ENCODE data around the gene CREBRF.
"Not testable (repeated sequence)": the region's sequence is repeated elsewhere in the genome, so short reads cannot be mapped to it uniquely, and the experiment has no call there.

Gene CREBRF

DNA sequence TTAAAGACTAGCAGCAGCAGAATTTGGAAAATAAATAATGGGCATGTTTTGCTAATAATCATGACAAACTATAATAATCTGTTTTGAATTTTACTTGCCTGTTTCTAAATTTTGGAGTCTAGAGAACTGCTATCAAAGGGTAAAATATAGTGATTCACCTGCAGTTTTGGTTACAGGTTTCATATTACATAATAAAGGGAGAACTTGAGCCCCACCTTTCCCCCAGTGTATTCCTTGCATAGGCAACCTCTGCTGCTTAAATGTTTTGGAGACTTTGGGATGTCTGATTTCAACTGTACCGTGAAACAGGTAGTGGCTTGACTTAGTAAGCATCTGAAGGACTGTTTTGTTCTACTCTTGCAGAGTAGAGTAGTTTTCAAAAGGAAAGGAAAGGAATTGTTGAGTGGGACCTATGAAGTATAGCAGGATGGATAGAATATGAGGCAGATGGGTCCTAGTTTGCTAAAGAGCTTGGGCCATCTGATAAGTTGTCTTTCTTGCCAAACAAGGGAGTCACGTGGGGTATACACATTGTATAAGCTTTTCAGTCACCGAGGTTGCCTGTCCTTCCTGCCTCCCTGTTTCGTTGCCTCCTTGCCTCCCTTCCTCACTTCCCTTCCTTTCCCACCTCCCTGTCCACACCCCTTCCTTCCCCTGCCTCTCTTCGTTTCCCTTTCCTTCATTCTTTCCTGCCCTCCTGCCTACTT is 19.1 kb downstream of the CREBRF start:
- H3K9me3 ChIP-seq = no peaks in the 10 kb centered on the region
- no peaks in the 10 kb centered on the region for H3K27me3 ChIP-seq
- no peaks in the 10 kb centered on the region for H3K36me3 ChIP-seq
- no peak overlapping the region for H3K27ac ChIP-seq
- TF ChIP-seq CTCF (IDR thresholded peaks at IDR 0.05) = no peak
- no peak overlapping the region for H3K4me3 ChIP-seq (ENCODE audit: low read depth in 1 of 2, low read length in 1 of 2)
- peaks cover 0 to under 1% of the 10 kb centered on the region in 2 experiments for H3K4me1 ChIP-seq (ENCODE audit: control insufficient read depth in 1 of 2, insufficient read depth in 1 of 2, low read depth in 1 of 2, low read length in 1 of 2)

GRCh38 chr5:173075970-173076369 is 19.8 kb downstream of the CREBRF start:
- no peak overlapping the region for H3K4me3 ChIP-seq (ENCODE audit: low read depth in 1 of 2, low read length in 1 of 2)
- no peaks in the 10 kb centered on the region for H3K4me1 ChIP-seq (ENCODE audit: control insufficient read depth in 1 of 2, insufficient read depth in 1 of 2, low read depth in 1 of 2, low read length in 1 of 2)
- H3K9me3 ChIP-seq = no peaks in the 10 kb centered on the region
- no peak overlapping the region for H3K27ac ChIP-seq
- peaks cover 4% of the 10 kb centered on the region for H3K36me3 ChIP-seq
- no peaks in the 10 kb centered on the region for H3K27me3 ChIP-seq
- TF ChIP-seq CTCF (IDR thresholded peaks at IDR 0.05) = no peak

DNA sequence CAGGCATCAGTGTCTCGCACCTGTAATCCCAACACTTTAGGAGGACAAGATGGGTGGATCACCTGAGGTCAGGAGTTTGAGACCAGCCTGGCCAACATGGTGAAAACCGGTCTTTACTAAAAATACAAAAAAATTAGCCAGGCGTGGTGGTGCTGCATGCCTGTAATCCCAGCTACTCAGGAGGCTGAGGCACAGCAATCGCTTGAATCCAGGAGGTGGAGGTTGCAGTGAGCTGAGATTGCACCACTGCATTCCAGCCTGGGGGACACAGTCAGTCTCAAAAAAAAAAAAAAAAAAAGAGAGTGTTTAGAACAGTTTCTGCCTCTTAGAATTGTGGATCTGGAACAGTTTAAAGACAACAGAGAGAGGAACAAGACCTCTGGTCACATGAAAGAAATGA is 20.3 kb downstream of the CREBRF start:
- H3K36me3 ChIP-seq, H3K27ac ChIP-seq: not testable (repeated sequence)

GRCh38 chr5:173078878-173079277 is 22.7 kb downstream of the CREBRF start:
- Histone ChIP-seq H3K4me1 (ENCODE audit: control insufficient read depth in 1 of 2, insufficient read depth in 1 of 2, low read depth in 1 of 2, low read length in 1 of 2) (no peaks in the 10 kb centered on the region), H3K4me3 (ENCODE audit: low read depth in 1 of 2, low read length in 1 of 2) (no peak overlapping the region), H3K36me3 (peaks cover 19% of the 10 kb centered on the region), H3K27me3 (no peaks in the 10 kb centered on the region), H3K9me3 (no peaks in the 10 kb centered on the region), H3K27ac (no peak overlapping the region)
- TF ChIP-seq CTCF (IDR thresholded peaks at IDR 0.05) = no peak

More for the DNA sequence above, 20.3 kb downstream of the CREBRF start:
- H3K4me1 ChIP-seq (ENCODE audit: control insufficient read depth in 1 of 2, insufficient read depth in 1 of 2, low read depth in 1 of 2, low read length in 1 of 2); H3K4me3 ChIP-seq (ENCODE audit: low read depth in 1 of 2, low read length in 1 of 2); H3K9me3 ChIP-seq; H3K27me3 ChIP-seq: not testable (repeated sequence)

DNA sequence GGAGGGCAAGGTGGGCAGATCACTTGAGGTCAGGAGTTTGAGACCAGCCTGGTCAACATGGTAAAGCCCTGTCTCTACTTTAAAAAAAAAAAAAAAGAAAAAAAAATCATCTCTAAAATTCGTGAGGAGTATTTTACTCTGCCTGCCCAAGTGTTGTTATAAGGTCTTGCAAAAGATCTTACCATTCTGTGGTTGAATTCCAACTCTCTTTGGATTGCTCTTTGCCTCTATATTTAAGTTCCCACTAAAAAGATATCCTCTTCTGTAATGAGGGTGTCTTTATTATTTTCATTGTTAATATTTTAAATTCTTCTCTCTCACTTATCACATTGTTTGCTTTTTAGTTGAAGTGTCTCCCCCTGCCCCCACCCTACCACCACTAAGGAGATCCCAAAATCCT is 33.4 kb downstream of the CREBRF start:
- no peak overlapping the region for H3K4me3 ChIP-seq (ENCODE audit: low read depth in 1 of 2, low read length in 1 of 2)
- H3K4me1 ChIP-seq (ENCODE audit: control insufficient read depth in 1 of 2, insufficient read depth in 1 of 2, low read depth in 1 of 2, low read length in 1 of 2) = peaks cover 6 to 13% of the 10 kb centered on the region in 2 experiments
- H3K27ac ChIP-seq = no peak overlapping the region
- TF ChIP-seq CTCF (IDR thresholded peaks at IDR 0.05) = no peak
- no peaks in the 10 kb centered on the region for H3K27me3 ChIP-seq
- H3K36me3 ChIP-seq = peaks cover 81% of the 10 kb centered on the region
- no peaks in the 10 kb centered on the region for H3K9me3 ChIP-seq

DNA sequence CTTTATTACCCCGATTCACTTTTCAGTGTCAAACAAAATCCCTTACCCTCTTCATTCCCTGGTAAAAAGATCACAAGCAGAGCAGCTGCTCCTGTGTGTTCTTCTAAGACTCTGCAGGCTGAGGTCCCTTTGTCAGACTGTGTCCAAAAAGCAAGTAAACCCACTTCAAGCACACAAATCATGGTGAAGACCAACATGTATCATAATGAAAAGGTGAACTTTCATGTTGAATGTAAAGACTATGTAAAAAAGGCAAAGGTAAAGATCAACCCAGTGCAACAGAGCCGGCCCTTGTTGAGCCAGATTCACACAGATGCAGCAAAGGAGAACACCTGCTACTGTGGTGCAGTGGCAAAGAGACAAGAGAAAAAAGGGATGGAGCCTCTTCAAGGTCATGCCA is 34.5 kb downstream of the CREBRF start:
- H3K4me3 ChIP-seq (ENCODE audit: low read depth in 1 of 2, low read length in 1 of 2) = no peak overlapping the region
- H3K27ac ChIP-seq = no peak overlapping the region
- no peaks in the 10 kb centered on the region for H3K9me3 ChIP-seq
- H3K4me1 ChIP-seq (ENCODE audit: control insufficient read depth in 1 of 2, insufficient read depth in 1 of 2, low read depth in 1 of 2, low read length in 1 of 2) = peaks cover 6 to 13% of the 10 kb centered on the region in 2 experiments
- TF ChIP-seq CTCF (IDR thresholded peaks at IDR 0.05) = no peak
- no peaks in the 10 kb centered on the region for H3K27me3 ChIP-seq
- peaks cover 71% of the 10 kb centered on the region for H3K36me3 ChIP-seq
